ENCODE measurements around the gene ZDHHC9. TPM values are rescaled to one million over a fixed set of nuclear protein-coding genes. Genes with fewer than 3 reads are reported as not detected.

The ZDHHC9 gene
- total RNA-seq, 1 experiment from 2014 or later: 17.1 TPM

DNA sequence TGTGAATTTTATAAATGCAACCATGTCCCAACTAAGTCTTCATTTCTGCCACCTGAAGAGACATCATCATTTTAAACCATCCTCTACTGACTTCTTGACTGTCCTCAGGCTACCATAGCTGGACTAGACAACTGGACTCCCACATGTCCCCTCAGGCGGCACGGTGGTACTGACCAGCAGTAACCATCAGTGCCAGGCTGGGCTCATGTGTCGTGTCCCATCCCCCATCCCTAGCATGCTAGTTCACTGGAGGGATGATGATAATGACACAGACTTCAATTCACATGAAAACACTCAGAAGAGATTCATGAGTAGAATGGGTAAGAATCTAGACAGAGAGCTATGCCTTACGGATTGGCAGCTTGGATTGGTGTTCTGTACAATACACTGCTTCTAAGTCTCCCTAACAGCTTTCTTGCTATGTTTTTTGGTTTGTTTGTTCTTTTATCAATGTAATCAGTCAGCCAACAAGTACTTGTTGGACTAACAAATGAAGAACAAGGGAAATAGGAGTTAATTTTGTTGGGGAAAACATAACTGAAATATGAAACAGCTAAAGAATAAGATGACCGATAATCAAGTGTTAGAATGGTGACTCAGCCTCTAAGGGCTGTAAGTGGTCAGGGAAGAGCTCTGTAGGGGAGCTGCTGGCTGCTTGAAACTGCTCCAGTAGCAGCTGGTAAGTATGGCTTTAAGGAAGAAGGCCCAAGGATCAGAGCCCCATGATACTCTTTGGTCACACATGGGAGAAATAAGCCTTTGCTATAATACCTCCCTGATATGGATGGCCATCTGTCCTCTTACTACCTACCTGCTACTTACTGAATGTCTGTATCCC, 10.3 kb downstream of the ZDHHC9 start:
- H3K4me3 ChIP-seq (ENCODE audit: low read depth, low read length, poor library complexity, severe bottlenecking): no peak overlapping the region
- TF ChIP-seq, protein P1, sequence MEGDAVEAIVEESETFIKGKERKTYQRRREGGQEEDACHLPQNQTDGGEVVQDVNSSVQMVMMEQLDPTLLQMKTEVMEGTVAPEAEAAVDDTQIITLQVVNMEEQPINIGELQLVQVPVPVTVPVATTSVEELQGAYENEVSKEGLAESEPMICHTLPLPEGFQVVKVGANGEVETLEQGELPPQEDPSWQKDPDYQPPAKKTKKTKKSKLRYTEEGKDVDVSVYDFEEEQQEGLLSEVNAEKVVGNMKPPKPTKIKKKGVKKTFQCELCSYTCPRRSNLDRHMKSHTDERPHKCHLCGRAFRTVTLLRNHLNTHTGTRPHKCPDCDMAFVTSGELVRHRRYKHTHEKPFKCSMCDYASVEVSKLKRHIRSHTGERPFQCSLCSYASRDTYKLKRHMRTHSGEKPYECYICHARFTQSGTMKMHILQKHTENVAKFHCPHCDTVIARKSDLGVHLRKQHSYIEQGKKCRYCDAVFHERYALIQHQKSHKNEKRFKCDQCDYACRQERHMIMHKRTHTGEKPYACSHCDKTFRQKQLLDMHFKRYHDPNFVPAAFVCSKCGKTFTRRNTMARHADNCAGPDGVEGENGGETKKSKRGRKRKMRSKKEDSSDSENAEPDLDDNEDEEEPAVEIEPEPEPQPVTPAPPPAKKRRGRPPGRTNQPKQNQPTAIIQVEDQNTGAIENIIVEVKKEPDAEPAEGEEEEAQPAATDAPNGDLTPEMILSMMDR (conservative IDR thresholded peaks at IDR 0.05; ENCODE audit: low read depth, low read length): no peak
- TF ChIP-seq EZH2 (IDR thresholded peaks at IDR 0.05; ENCODE audit: borderline replicate concordance, low read depth, low read length, poor library complexity, severe bottlenecking): no peak
- no peak for DNase-seq (ENCODE audit: low spot score)
- CTCF ChIA-PET: no interaction called here
- H3K9me3 ChIP-seq (ENCODE audit: low read depth, low read length, poor library complexity, severe bottlenecking): no peaks in the 10 kb centered on the region
- no peaks in the 10 kb centered on the region for H3K36me3 ChIP-seq (ENCODE audit: insufficient read depth, low read length, poor library complexity, severe bottlenecking)
- POLR2A ChIA-PET (ENCODE audit: low non-redundant PET): no interaction called here
- BruUV-seq (replicated peaks): no TSS peak
- H3K27me3 ChIP-seq (replicated peaks; ENCODE audit: insufficient read depth, low read depth, low read length, poor library complexity): no peaks in the 10 kb centered on the region
- H3K27ac ChIP-seq (ENCODE audit: low read depth, low read length, poor library complexity, severe bottlenecking): no peak overlapping the region
- intact Hi-C loops (cut with micrococcal nuclease; ENCODE audit: unreplicated experiment): no loop called here
- no peaks in the 10 kb centered on the region for H3K4me1 ChIP-seq (ENCODE audit: insufficient read depth, low read length, poor library complexity, severe bottlenecking)

DNA sequence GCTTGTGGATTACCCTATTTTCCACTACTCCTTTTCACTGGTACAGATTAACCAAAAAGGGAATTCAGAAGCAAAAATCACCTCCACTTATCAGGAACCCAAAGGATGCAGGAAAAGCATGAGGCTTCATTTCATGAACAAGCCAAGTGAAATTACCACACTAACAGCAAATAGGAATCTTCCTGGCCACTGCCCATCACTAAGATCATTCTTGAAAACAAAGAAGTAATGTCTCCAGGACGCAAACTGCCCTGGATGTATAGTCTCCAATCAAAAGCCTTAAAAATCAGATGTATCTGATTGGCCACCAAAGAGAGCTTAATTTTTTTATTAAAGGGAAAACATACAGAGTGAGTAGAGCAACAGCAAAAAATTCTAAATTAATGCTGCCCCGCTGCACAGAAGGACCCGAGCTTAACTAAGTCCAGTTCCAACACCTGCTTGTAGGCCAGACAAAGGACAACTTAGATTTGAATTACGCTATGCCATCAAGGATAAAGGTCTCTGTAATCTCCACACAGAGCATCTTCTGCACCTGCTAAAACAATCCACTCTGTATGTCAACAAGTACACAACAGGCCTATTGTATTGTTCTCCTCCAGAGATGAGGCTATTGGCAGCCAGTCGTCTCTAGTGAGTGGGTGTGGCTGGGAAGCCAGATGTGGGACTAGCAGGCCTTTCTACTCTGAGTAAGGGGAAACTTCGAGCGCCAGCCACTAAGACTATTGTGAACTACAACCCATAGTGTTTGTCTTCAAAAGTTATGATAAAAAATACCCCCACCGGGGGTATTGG, 12.4 kb downstream of the ZDHHC9 start:
- no peak overlapping the region for H3K4me3 ChIP-seq (ENCODE audit: low read depth, low read length, poor library complexity, severe bottlenecking)
- POLR2A ChIA-PET (ENCODE audit: low non-redundant PET): no interaction called here

DNA sequence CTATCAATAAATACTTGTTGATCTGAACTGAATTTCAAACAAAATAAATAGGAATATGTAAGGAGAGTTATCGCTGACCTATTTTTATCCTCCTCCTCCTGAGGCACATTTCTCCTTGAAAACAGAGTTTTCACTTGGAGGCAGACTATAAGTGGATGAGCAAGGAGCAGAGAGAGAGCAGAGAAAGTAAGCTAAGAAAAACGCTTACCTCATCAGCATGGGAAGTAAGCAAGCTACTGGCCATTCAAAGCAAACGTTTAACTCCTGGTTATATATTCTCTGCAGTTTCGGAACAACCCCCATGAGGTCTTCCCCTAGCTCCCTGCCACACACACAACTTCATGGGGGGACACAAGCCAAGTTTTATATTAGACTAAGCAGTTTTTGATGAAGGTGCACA, 13.2 kb downstream of the ZDHHC9 start:
- ChIA-PET CTCF (no interaction called here), POLR2A (ENCODE audit: low non-redundant PET) (no interaction called here)
- no TSS peak for BruUV-seq (replicated peaks)
- H3K36me3 ChIP-seq (ENCODE audit: insufficient read depth, low read length, poor library complexity, severe bottlenecking): no peaks in the 10 kb centered on the region
- H3K9me3 ChIP-seq (ENCODE audit: low read depth, low read length, poor library complexity, severe bottlenecking): no peaks in the 10 kb centered on the region
- DNase-seq (ENCODE audit: low spot score): no peak
- no peaks in the 10 kb centered on the region for H3K4me1 ChIP-seq (ENCODE audit: insufficient read depth, low read length, poor library complexity, severe bottlenecking)
- H3K27ac ChIP-seq (ENCODE audit: low read depth, low read length, poor library complexity, severe bottlenecking): no peak overlapping the region
- no peaks in the 10 kb centered on the region for H3K27me3 ChIP-seq (replicated peaks; ENCODE audit: insufficient read depth, low read depth, low read length, poor library complexity)
- H3K4me3 ChIP-seq (ENCODE audit: low read depth, low read length, poor library complexity, severe bottlenecking): no peak overlapping the region
- TF ChIP-seq EZH2 (IDR thresholded peaks at IDR 0.05; ENCODE audit: borderline replicate concordance, low read depth, low read length, poor library complexity, severe bottlenecking): no peak
- TF ChIP-seq, protein P1 (conservative IDR thresholded peaks at IDR 0.05; ENCODE audit: low read depth, low read length): no peak
- intact Hi-C loops (cut with micrococcal nuclease; ENCODE audit: unreplicated experiment): no loop called here

More for the DNA sequence above, 12.4 kb downstream of the ZDHHC9 start:
- Histone ChIP-seq H3K27ac (ENCODE audit: low read depth, low read length, poor library complexity, severe bottlenecking) (no peak overlapping the region), H3K4me1 (ENCODE audit: insufficient read depth, low read length, poor library complexity, severe bottlenecking) (no peaks in the 10 kb centered on the region), H3K9me3 (ENCODE audit: low read depth, low read length, poor library complexity, severe bottlenecking) (no peaks in the 10 kb centered on the region), H3K36me3 (ENCODE audit: insufficient read depth, low read length, poor library complexity, severe bottlenecking) (no peaks in the 10 kb centered on the region), H3K27me3 (replicated peaks; ENCODE audit: insufficient read depth, low read depth, low read length, poor library complexity) (no peaks in the 10 kb centered on the region)
- no peak for TF ChIP-seq EZH2 (IDR thresholded peaks at IDR 0.05; ENCODE audit: borderline replicate concordance, low read depth, low read length, poor library complexity, severe bottlenecking)
- TF ChIP-seq, protein P1 (conservative IDR thresholded peaks at IDR 0.05; ENCODE audit: low read depth, low read length): no peak
- intact Hi-C loops (cut with micrococcal nuclease; ENCODE audit: unreplicated experiment): no loop called here
- no TSS peak for BruUV-seq (replicated peaks)
- DNase-seq (ENCODE audit: low spot score): no peak
- CTCF ChIA-PET: no interaction called here
